ENCODE measurements around the gene ARHGEF38. TPM values are rescaled to one million over a fixed set of nuclear protein-coding genes. Genes with fewer than 3 reads are reported as not detected.

Gene ARHGEF38
- total RNA-seq, 1 donor from 2014 or later, result 0.69 TPM

DNA sequence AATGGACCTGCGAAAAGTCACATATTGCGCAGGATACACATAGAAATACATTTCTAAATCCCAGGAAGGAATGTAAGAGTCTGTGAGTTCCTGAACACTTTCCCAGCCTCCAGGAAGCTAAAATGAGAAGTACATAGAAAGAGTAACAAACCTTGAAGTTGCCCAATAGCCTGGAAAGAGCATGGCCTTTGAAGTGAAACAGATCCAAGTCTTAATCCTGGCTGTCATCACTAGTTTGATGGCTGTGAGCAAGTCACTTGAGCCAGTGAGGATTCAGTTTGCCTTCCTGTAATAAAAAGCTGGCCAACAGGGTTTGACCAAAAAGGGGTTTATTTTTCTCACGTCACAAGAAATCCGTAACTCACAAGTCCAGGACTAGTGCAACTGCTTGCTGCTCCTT lies 69.8 kb downstream of the ARHGEF38 start:
- no peak overlapping the region for H3K4me3 Mint-ChIP-seq
- no peak overlapping the region for H3K27ac Mint-ChIP-seq
- H3K4me1 Mint-ChIP-seq, result peaks cover 3% of the 10 kb centered on the region
- no peaks in the 10 kb centered on the region for H3K27me3 Mint-ChIP-seq (ENCODE audit: low read depth)
- H3K36me3 Mint-ChIP-seq, result no peaks in the 10 kb centered on the region
- TF ChIP-seq, protein P1, sequence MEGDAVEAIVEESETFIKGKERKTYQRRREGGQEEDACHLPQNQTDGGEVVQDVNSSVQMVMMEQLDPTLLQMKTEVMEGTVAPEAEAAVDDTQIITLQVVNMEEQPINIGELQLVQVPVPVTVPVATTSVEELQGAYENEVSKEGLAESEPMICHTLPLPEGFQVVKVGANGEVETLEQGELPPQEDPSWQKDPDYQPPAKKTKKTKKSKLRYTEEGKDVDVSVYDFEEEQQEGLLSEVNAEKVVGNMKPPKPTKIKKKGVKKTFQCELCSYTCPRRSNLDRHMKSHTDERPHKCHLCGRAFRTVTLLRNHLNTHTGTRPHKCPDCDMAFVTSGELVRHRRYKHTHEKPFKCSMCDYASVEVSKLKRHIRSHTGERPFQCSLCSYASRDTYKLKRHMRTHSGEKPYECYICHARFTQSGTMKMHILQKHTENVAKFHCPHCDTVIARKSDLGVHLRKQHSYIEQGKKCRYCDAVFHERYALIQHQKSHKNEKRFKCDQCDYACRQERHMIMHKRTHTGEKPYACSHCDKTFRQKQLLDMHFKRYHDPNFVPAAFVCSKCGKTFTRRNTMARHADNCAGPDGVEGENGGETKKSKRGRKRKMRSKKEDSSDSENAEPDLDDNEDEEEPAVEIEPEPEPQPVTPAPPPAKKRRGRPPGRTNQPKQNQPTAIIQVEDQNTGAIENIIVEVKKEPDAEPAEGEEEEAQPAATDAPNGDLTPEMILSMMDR (IDR thresholded peaks at IDR 0.05; ENCODE audit: unreplicated experiment), result no peak
- DNase-seq (ENCODE audit: low spot score in 2 of 2, unreplicated experiment in 2 of 2), result no peak
- no peaks in the 10 kb centered on the region for H3K9me3 Mint-ChIP-seq

DNA sequence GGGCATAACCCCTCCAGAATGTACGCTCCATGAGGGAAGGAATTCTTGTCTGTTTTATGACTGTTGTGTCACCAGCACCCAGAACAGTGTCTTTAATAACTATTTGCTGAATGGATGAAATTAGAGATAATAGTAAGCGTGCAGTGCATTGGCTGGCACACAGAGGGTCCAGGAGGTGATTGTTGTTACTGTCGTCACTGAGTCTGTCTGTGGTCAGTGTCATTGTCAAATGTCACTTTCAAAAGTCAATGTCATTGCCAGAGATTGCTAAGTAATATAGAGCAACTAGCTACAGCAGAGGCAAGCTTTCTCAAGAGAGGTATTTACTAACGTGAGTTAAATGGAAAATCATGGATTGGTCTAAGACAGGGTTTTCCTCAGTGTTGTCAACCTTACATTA lies 70.7 kb downstream of the ARHGEF38 start:
- H3K27me3 Mint-ChIP-seq (ENCODE audit: low read depth), result no peaks in the 10 kb centered on the region

DNA sequence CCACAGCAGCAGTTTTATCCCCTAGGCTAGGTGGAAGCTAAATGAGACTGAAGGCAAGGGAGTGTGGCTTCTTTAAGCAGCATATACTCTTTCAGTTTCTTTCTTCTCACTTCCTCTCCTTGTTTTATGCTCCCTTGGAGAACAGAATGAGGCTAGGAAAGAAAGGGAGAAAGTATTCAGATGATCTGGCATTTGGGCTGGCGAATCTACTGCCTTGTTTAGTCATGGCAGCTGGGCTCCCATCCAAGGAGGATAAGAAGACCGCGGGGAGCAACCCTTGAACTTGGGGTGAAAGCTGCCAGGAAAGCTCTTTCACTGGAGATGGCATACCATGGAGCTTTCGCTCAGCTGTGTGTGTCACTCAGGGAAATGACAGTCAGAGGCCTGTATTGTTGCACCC lies 72.1 kb downstream of the ARHGEF38 start:
- TF ChIP-seq, protein P1 (IDR thresholded peaks at IDR 0.05; ENCODE audit: unreplicated experiment), result no peak
- peaks cover 14% of the 10 kb centered on the region for H3K4me1 Mint-ChIP-seq
- no peak overlapping the region for H3K4me3 Mint-ChIP-seq
- H3K27me3 Mint-ChIP-seq (ENCODE audit: low read depth), result no peaks in the 10 kb centered on the region
- no peak overlapping the region for H3K27ac Mint-ChIP-seq
- DNase-seq (ENCODE audit: low spot score in 2 of 2, unreplicated experiment in 2 of 2), result no peak
- no peaks in the 10 kb centered on the region for H3K36me3 Mint-ChIP-seq
- no peaks in the 10 kb centered on the region for H3K9me3 Mint-ChIP-seq

More for the DNA sequence above, 70.7 kb downstream of the ARHGEF38 start:
- H3K27ac Mint-ChIP-seq, result no peak overlapping the region
- no peaks in the 10 kb centered on the region for H3K36me3 Mint-ChIP-seq
- H3K4me1 Mint-ChIP-seq, result peaks cover 8% of the 10 kb centered on the region
- no peak overlapping the region for H3K4me3 Mint-ChIP-seq
- H3K9me3 Mint-ChIP-seq, result no peaks in the 10 kb centered on the region
- TF ChIP-seq, protein P1 (IDR thresholded peaks at IDR 0.05; ENCODE audit: unreplicated experiment), result no peak
- no peak for DNase-seq (ENCODE audit: low spot score in 2 of 2, unreplicated experiment in 2 of 2)

DNA sequence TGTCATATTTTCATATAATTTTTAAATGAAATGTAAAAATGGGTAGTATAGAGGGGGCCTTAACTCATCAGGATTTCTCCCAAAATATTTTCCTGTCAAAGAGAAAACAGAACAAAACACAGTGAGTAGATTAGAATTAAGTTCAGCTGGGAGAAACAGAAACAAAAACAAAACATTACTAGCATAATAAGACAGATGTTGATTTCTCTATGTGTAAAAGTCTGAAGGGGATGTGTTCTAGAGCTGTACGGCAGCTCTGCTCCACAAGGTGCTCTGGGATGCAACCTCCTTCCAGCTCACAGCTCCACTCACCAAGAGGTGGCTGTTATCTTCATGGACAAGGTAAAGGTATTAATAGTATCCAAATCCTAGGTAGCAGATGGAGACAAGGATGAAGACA lies 72.8 kb downstream of the ARHGEF38 start:
- H3K4me1 Mint-ChIP-seq, result peaks cover 14% of the 10 kb centered on the region
- no peak overlapping the region for H3K4me3 Mint-ChIP-seq
- no peaks in the 10 kb centered on the region for H3K27me3 Mint-ChIP-seq (ENCODE audit: low read depth)
- H3K36me3 Mint-ChIP-seq, result no peaks in the 10 kb centered on the region
- no peak for DNase-seq (ENCODE audit: low spot score in 2 of 2, unreplicated experiment in 2 of 2)
- no peaks in the 10 kb centered on the region for H3K9me3 Mint-ChIP-seq
- no peak overlapping the region for H3K27ac Mint-ChIP-seq
- TF ChIP-seq, protein P1 (IDR thresholded peaks at IDR 0.05; ENCODE audit: unreplicated experiment), result no peak

DNA sequence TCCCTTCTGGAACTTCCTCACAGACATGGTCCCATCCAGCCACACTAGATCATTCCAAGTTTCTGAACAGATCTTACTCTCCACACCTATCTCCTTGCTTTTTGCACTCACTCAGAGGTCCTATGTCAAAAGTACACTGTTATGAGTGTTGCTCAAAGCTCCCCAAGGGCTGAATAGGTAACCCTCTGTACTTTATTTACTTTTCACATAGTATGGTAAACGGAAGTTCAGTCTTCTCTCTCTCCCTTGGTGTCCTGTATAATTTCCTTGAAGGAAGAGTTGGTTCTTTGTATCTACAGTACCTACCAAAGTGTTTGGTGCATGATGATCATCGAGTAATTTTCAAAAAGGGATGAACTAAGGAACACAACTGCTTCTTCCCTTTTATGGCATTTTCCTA lies 74.4 kb downstream of the ARHGEF38 start:
- TF ChIP-seq, protein P1 (IDR thresholded peaks at IDR 0.05; ENCODE audit: unreplicated experiment), result no peak
- peaks cover 28% of the 10 kb centered on the region for H3K4me1 Mint-ChIP-seq
- DNase-seq (ENCODE audit: low spot score in 2 of 2, unreplicated experiment in 2 of 2), result no peak
- H3K4me3 Mint-ChIP-seq, result no peak overlapping the region
- H3K36me3 Mint-ChIP-seq, result no peaks in the 10 kb centered on the region
- no peaks in the 10 kb centered on the region for H3K27me3 Mint-ChIP-seq (ENCODE audit: low read depth)
- no peaks in the 10 kb centered on the region for H3K9me3 Mint-ChIP-seq
- no peak overlapping the region for H3K27ac Mint-ChIP-seq

DNA sequence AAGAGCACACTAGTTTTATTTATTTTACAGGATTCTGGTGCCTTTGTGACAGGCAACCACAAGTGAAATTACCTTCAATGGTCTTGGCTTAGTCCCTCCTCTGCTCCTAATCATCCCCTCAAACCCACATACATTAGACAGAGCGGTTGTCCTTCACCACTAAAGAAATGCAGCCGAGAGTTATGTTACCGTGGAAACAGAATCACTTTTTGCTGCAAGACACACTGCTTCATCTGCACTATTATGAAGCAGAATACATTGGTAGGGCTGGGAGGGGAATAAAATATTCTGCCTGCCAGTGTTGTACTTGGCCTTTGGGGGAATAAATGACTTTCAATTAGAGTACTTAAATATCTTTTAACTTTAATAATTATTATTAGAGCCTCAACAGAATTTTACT lies 75.2 kb downstream of the ARHGEF38 start:
- TF ChIP-seq, protein P1 (IDR thresholded peaks at IDR 0.05; ENCODE audit: unreplicated experiment), result no peak

More for the DNA sequence above, 75.2 kb downstream of the ARHGEF38 start:
- Mint-ChIP-seq H3K9me3 (no peaks in the 10 kb centered on the region), H3K4me1 (peaks cover 36% of the 10 kb centered on the region), H3K4me3 (no peak overlapping the region), H3K27ac (no peak overlapping the region), H3K36me3 (no peaks in the 10 kb centered on the region), H3K27me3 (ENCODE audit: low read depth) (no peaks in the 10 kb centered on the region)
- no peak for DNase-seq (ENCODE audit: low spot score in 2 of 2, unreplicated experiment in 2 of 2)
